Measurements from ENCODE around the gene NUPR1.
"Not testable (repeated sequence)": the region's sequence is repeated elsewhere in the genome, so short reads cannot be mapped to it uniquely, and the experiment has no call there.

The NUPR1 gene

GRCh38 chr16:28526201-28527099 is 12.3 kb downstream of the NUPR1 start:
- no peak for DNase-seq

- no peak for DNase-seq
Observed at GRCh38 chr16:28524681-28525171, 14.0 kb downstream of the NUPR1 start.

GRCh38 chr16:28522792-28523191 is 16.0 kb downstream of the NUPR1 start:
- no peak for DNase-seq

GRCh38 chr16:28521436-28521835 is 17.3 kb downstream of the NUPR1 start:
- DNase-seq: no peak

- no peak for DNase-seq
Observed at GRCh38 chr16:28520672-28521071, 18.1 kb downstream of the NUPR1 start.

GRCh38 chr16:28514246-28514645 is 24.5 kb downstream of the NUPR1 start:
- no peak for DNase-seq

GRCh38 chr16:28513484-28514181 is 25.1 kb downstream of the NUPR1 start:
- DNase-seq: no peak

- no peak for DNase-seq
Observed at GRCh38 chr16:28511801-28512789, 26.7 kb downstream of the NUPR1 start.

- DNase-seq: no peak
Observed at GRCh38 chr16:28511031-28511430, 27.7 kb downstream of the NUPR1 start.

GRCh38 chr16:28505489-28506137 is 33.2 kb downstream of the NUPR1 start:
- no peak for DNase-seq

GRCh38 chr16:28504707-28505404 is 33.9 kb downstream of the NUPR1 start:
- no peak for DNase-seq

- no peak for DNase-seq
Observed at GRCh38 chr16:28503470-28504259, 35.1 kb downstream of the NUPR1 start.

- DNase-seq: no peak
Observed at GRCh38 chr16:28502290-28502689, 36.5 kb downstream of the NUPR1 start.

GRCh38 chr16:28501258-28502232 is 37.2 kb downstream of the NUPR1 start:
- no peak for DNase-seq

- not testable (repeated sequence) for DNase-seq
Observed at GRCh38 chr16:28500476-28501180, 38.1 kb downstream of the NUPR1 start.

GRCh38 chr16:28499854-28500253 is 38.9 kb downstream of the NUPR1 start:
- DNase-seq: no peak

- no peak for DNase-seq
Observed at GRCh38 chr16:28498666-28499381, 40.0 kb downstream of the NUPR1 start.

All from stimulated activated CD4-positive, alpha-beta T cell treated with anti-CD3 and anti-CD28 coated beads, Interleukin-2, amount 100 ng/mL, for 48 hours (primary cell).